Natural killer cell (primary cell): ENCODE data around the gene FREM3. TPM values are rescaled to one million over a fixed set of nuclear protein-coding genes. Genes with fewer than 3 reads are reported as not detected.

Source experiments
- ATAC-seq, 3 donors: fragments of 150-1000 bp in 2 of 3; fragments of 200-7000 bp in 1 of 3; cut with Tn5 transposase; 1 replicate in 1 of 3; 2 replicates in 2 of 3; pipeline ENCODE4 v1.10.0; 2021; ENCODE audit warnings: mild to moderate bottlenecking in 2 of 3, moderate library complexity in 2 of 3
- DNase-seq, 2 donors: peaks; one replicate each; pipeline versions ENCODE4 v3.0.0 to v3.0.0-alpha.2; 2013 to 2021; ENCODE audit warnings: mixed read lengths in 1 of 2
- H3K27ac ChIP-seq: one replicate; pipeline ENCODE4 v1.5.1; 2013; ENCODE audit warnings: mild to moderate bottlenecking, low read length
- H3K27me3 ChIP-seq: one replicate; pipeline ENCODE4 v1.6.1; 2013; ENCODE audit warnings: low read length; ENCODE audit not compliant: control insufficient read depth, insufficient read depth
- H3K36me3 ChIP-seq: one replicate; pipeline ENCODE4 v1.6.1; 2013; ENCODE audit warnings: low read length; ENCODE audit not compliant: control insufficient read depth, insufficient read depth
- H3K4me1 ChIP-seq: one replicate; pipeline ENCODE4 v1.6.1; 2013; ENCODE audit warnings: low read length; ENCODE audit not compliant: control insufficient read depth, insufficient read depth
- H3K4me3 ChIP-seq: one replicate; pipeline ENCODE4 v1.5.1; 2013; ENCODE audit warnings: low read length
- H3K9me3 ChIP-seq: one replicate; pipeline ENCODE4 v1.6.1; 2013; ENCODE audit warnings: low read length; ENCODE audit not compliant: control insufficient read depth, insufficient read depth
- H3K27ac Mint-ChIP-seq, 2 donors: one replicate each; pipeline ENCODE4 v1.8.0; 2022; ENCODE audit warnings: mild to moderate bottlenecking in 2 of 2, mixed read lengths in 2 of 2, moderate library complexity in 1 of 2
- H3K27me3 Mint-ChIP-seq, 2 donors: one replicate each; pipeline ENCODE4 v1.8.0; 2022; ENCODE audit warnings: low read depth in 2 of 2, mixed read lengths in 2 of 2
- H3K36me3 Mint-ChIP-seq: one replicate; pipeline ENCODE4 v1.8.0; 2022; ENCODE audit warnings: mixed read lengths
- H3K4me1 Mint-ChIP-seq, 2 donors: one replicate each; pipeline ENCODE4 v1.8.0; 2022; ENCODE audit warnings: mixed read lengths in 2 of 2
- H3K4me3 Mint-ChIP-seq: one replicate; pipeline ENCODE4 v1.8.0; 2022; ENCODE audit warnings: mild to moderate bottlenecking, moderate library complexity, mixed read lengths
- H3K9me3 Mint-ChIP-seq, 2 donors: one replicate each; pipeline ENCODE4 v1.8.0; 2022; ENCODE audit warnings: mixed read lengths in 2 of 2
- CTCF ChIP-seq: fragments of 200-600 bp; IDR thresholded peaks from one replicate; pipeline ENCODE4 v1.8.0; 2022; ENCODE audit warnings: antibody characterized with exemption
- WGBS: methylation state at CpG from one replicate; pipeline ENCODE4 v1.1.7; 2013; ENCODE audit warnings: missing lambda C conversion rate; ENCODE audit not compliant: insufficient coverage; 5-methylcytosine and 5-hydroxymethylcytosine counted together
- intact Hi-C: fragments of 100-400 bp; cut with micrococcal nuclease; formaldehyde crosslinking; loops from one replicate; pipeline ENCODE4 v1.14.2; 2022
- total RNA-seq, 4 donors: library from RNA; stranded (reverse); fragments of 120-200 nt in 1 of 4; gene quantifications; one replicate each; pipeline versions ENCODE4 v1.2.3 to v1.2.4, GENCODE V29; 2013 to 2022

The FREM3 gene
- total RNA-seq, 3 donors from 2014 or later (not counting 1 experiment from before 2014, with no cell fraction given) = 0.07 TPM; not detected in 2

GRCh38 chr4:143700046-143700415 lies 444 bp downstream of the FREM3 start:
- no peak overlapping the region for H3K27ac ChIP-seq
- TF ChIP-seq CTCF = no peak
- ATAC-seq (no peak), DNase-seq (no peak)
- Mint-ChIP-seq H3K27ac (no peak overlapping the region), H3K36me3 (no peaks in the 10 kb centered on the region), H3K9me3 (no peaks in the 10 kb centered on the region), H3K4me1 (no peaks in the 10 kb centered on the region), H3K4me3 (no peak overlapping the region), H3K27me3 (peaks cover 20 to 41% of the 10 kb centered on the region in 2 donors)
- peaks cover 13% of the 10 kb centered on the region for H3K27me3 ChIP-seq
- 3% methylated on average over 34 of the region's 34 CpGs for WGBS
- peaks cover 16% of the 10 kb centered on the region for H3K4me1 ChIP-seq
- H3K36me3 ChIP-seq = no peaks in the 10 kb centered on the region
- H3K9me3 ChIP-seq = no peaks in the 10 kb centered on the region
- H3K4me3 ChIP-seq = no peak overlapping the region
- intact Hi-C loops = no loop called here

- no peak for DNase-seq
- H3K9me3 ChIP-seq = no peaks in the 10 kb centered on the region
- H3K4me1 Mint-ChIP-seq = no peaks in the 10 kb centered on the region
- H3K27ac ChIP-seq = no peak overlapping the region
- peaks cover 16% of the 10 kb centered on the region for H3K4me1 ChIP-seq
- no peak overlapping the region for H3K27ac Mint-ChIP-seq
- peaks cover 13% of the 10 kb centered on the region for H3K27me3 ChIP-seq
- peaks cover 20 to 41% of the 10 kb centered on the region in 2 donors for H3K27me3 Mint-ChIP-seq
- H3K4me3 Mint-ChIP-seq = no peak overlapping the region
- no peak overlapping the region for H3K4me3 ChIP-seq
- ATAC-seq = no peak
- no peaks in the 10 kb centered on the region for H3K36me3 ChIP-seq
- WGBS = 49% methylated on average over 40 of the region's 40 CpGs
- H3K36me3 Mint-ChIP-seq = no peaks in the 10 kb centered on the region
- no peaks in the 10 kb centered on the region for H3K9me3 Mint-ChIP-seq
- no peak for TF ChIP-seq CTCF
- intact Hi-C loops = no loop called here
Measured at GRCh38 chr4:143699331-143700045, 987 bp downstream of the FREM3 start.

DNA sequence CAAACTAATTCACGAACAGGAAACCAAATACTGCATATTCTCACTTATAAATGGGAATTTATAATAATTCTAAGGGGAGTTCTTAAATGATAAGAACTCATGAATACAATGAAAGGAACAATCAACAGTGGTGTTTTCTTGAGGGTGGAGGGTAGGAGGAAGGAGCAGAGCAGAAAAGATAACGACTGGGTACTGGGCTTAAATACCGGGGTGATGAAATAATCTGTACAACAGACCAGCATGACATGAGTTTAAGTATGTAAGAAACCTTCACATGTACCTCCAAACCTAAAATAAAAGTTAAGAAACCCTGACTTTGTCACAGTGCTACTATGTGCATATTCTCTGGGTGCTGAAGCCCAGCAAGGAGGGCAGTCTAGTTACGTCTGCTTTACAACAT lies 6.6 kb downstream of the FREM3 start:
- peaks cover 3% of the 10 kb centered on the region for H3K27me3 ChIP-seq
- Mint-ChIP-seq H3K27me3 (peaks cover 3 to 15% of the 10 kb centered on the region in 2 donors), H3K4me1 (no peaks in the 10 kb centered on the region), H3K36me3 (peaks cover 6% of the 10 kb centered on the region), H3K9me3 (peaks cover 0 to 3% of the 10 kb centered on the region in 2 donors), H3K4me3 (no peak overlapping the region), H3K27ac (no peak overlapping the region)
- H3K4me1 ChIP-seq = no peaks in the 10 kb centered on the region
- 96% methylated on average over 3 of the region's 4 CpGs for WGBS
- no peak overlapping the region for H3K27ac ChIP-seq
- DNase-seq (no peak), ATAC-seq (no peak)
- no peak for TF ChIP-seq CTCF
- no peaks in the 10 kb centered on the region for H3K9me3 ChIP-seq
- no peaks in the 10 kb centered on the region for H3K36me3 ChIP-seq
- H3K4me3 ChIP-seq = no peak overlapping the region
- intact Hi-C loops = no loop called here

- Mint-ChIP-seq H3K36me3 (peaks cover 7% of the 10 kb centered on the region), H3K9me3 (peaks cover 2 to 4% of the 10 kb centered on the region in 2 donors), H3K27ac (no peak overlapping the region), H3K27me3 (no peaks in the 10 kb centered on the region), H3K4me1 (no peaks in the 10 kb centered on the region), H3K4me3 (no peak overlapping the region)
- H3K36me3 ChIP-seq = no peaks in the 10 kb centered on the region
- H3K27me3 ChIP-seq = no peaks in the 10 kb centered on the region
- no peak overlapping the region for H3K27ac ChIP-seq
- no peak for TF ChIP-seq CTCF
- no CpG with 5 or more reads among the region's 1 CpG for WGBS
- ATAC-seq = no peak
- intact Hi-C loops = no loop called here
- no peak for DNase-seq
- H3K4me3 ChIP-seq = no peak overlapping the region
- H3K4me1 ChIP-seq = no peaks in the 10 kb centered on the region
- no peaks in the 10 kb centered on the region for H3K9me3 ChIP-seq
Measured at GRCh38 chr4:143692241-143692640, 8.2 kb downstream of the FREM3 start.
